Keratinocyte (primary cell): Measurements from ENCODE around the gene RHBDF1. TPM values are rescaled to one million over a fixed set of nuclear protein-coding genes. Genes with fewer than 3 reads are reported as not detected.

Source experiments
- DNase-seq: peaks from one replicate; pipeline ENCODE4 v3.0.0-alpha.2; 2011; ENCODE audit warnings: low read depth, missing footprints, low spot score
- FAIRE-seq: peaks from 2 replicates; lab custom pipeline; 2011; peaks lifted over from hg19 to GRCh38; lab: Jason Lieb, UNC
- H2AFZ ChIP-seq: 2 replicates; pipeline ENCODE4 v1.6.0; 2012; ENCODE audit warnings: low read length, control low read depth, inconsistent platforms; ENCODE audit not compliant: control insufficient read depth
- H3K27ac ChIP-seq: 2 replicates; pipeline ENCODE4 v1.5.1; 2011; ENCODE audit warnings: low read length; ENCODE audit not compliant: control insufficient read depth, insufficient read depth
- H3K27me3 ChIP-seq: 3 replicates; pipeline ENCODE4 v1.6.0; 2011; ENCODE audit warnings: low read length; ENCODE audit not compliant: control insufficient read depth, insufficient read depth; ENCODE audit errors: extremely low read depth
- H3K36me3 ChIP-seq, 2 experiments: 2 replicates in 1 of 2; 3 replicates in 1 of 2; pipeline ENCODE4 v1.5.1; 2011; ENCODE audit warnings: low read length in 2 of 2, mild to moderate bottlenecking in 1 of 2; ENCODE audit not compliant: control insufficient read depth in 2 of 2, insufficient read depth in 2 of 2; ENCODE audit errors: extremely low read depth in 1 of 2
- H3K4me1 ChIP-seq: 3 replicates; pipeline ENCODE4 v1.5.1; 2011; ENCODE audit warnings: low read length; ENCODE audit not compliant: control insufficient read depth, insufficient read depth; ENCODE audit errors: extremely low read depth
- H3K4me2 ChIP-seq: 3 replicates; pipeline ENCODE4 v1.6.0; 2011; ENCODE audit warnings: low read depth, low read length; ENCODE audit not compliant: control insufficient read depth, insufficient read depth; ENCODE audit errors: extremely low read depth
- H3K4me3 ChIP-seq, 3 experiments: fragments of 200-600 bp in 1 of 3; sonication (generic) in 1 of 3; 2 replicates in 2 of 3; 3 replicates in 1 of 3; pipeline ENCODE4 v1.5.1; 2011 to 2016; ENCODE audit warnings: low read length in 3 of 3, mild to moderate bottlenecking in 3 of 3, control low read depth in 2 of 3, inconsistent platforms in 1 of 3, low read depth in 1 of 3, mixed read lengths in 1 of 3, mixed run types in 1 of 3, moderate library complexity in 1 of 3; ENCODE audit not compliant: control insufficient read depth in 2 of 3, insufficient read depth in 2 of 3; ENCODE audit errors: extremely low read depth in 1 of 3
- H3K79me2 ChIP-seq: 2 replicates; pipeline ENCODE4 v1.6.0; 2012; ENCODE audit warnings: low read length; ENCODE audit not compliant: control insufficient read depth, insufficient read depth
- H3K9ac ChIP-seq: 3 replicates; pipeline ENCODE4 v1.6.0; 2011; ENCODE audit warnings: low read length; ENCODE audit not compliant: control insufficient read depth, insufficient read depth; ENCODE audit errors: extremely low read depth
- H3K9me1 ChIP-seq: 3 replicates; pipeline ENCODE4 v1.6.0; 2011; ENCODE audit warnings: low read length; ENCODE audit not compliant: control insufficient read depth, insufficient read depth; ENCODE audit errors: extremely low read depth
- H3K9me3 ChIP-seq: 2 replicates; pipeline ENCODE4 v1.5.1; 2012; ENCODE audit warnings: low read depth, low read length; ENCODE audit not compliant: control insufficient read depth
- H4K20me1 ChIP-seq: 3 replicates; pipeline ENCODE4 v1.6.0; 2011; ENCODE audit warnings: low read length; ENCODE audit not compliant: control insufficient read depth, insufficient read depth; ENCODE audit errors: extremely low read depth
- CTCF ChIP-seq, 3 experiments: IDR thresholded peaks in 1 of 3; conservative IDR thresholded peaks in 1 of 3; optimal IDR thresholded peaks in 1 of 3; 2 replicates in 2 of 3; 3 replicates in 1 of 3; pipeline versions ENCODE3 to v1.5.1; 2011; ENCODE audit warnings: low read length in 3 of 3, mild to moderate bottlenecking in 3 of 3, moderate library complexity in 2 of 3, control low read depth in 1 of 3, inconsistent platforms in 1 of 3; ENCODE audit not compliant: insufficient read depth in 2 of 3; ENCODE audit errors: extremely low read depth in 1 of 3
- EZH2 ChIP-seq: IDR thresholded peaks from one replicate; pipeline ENCODE4 v1.6.1; 2012; ENCODE audit warnings: inconsistent platforms, mild to moderate bottlenecking, low read length, moderate library complexity
- dilution Hi-C: fragments of 300-500 bp; cut with MboI; formaldehyde crosslinking; loops from one replicate; pipeline ENCODE4 v1.7.0; 2020; ENCODE audit warnings: low sequenced_read_pairs; ENCODE audit not compliant: extremely low pct_ligation_motif_present
- polyA plus RNA-seq, 5 experiments: library from polyadenylated mRNA; depleted of rRNA in 3 of 5; stranded (reverse) in 3 of 5; stranded (forward) in 1 of 5; unstranded in 1 of 5; fragments of >200 nt; gene quantifications; 1 replicate in 1 of 5; 2 replicates in 3 of 5; 3 replicates in 1 of 5; pipeline versions ENCODE4 v1.2.1 to v1.2.3, GENCODE V29; 2011 to 2012; ENCODE audit warnings: missing spikeins in 2 of 5, low read depth in 1 of 5, low replicate concordance in 1 of 5

The RHBDF1 gene
- polyA plus RNA-seq, 1 donor (not counting 4 experiments of a cell fraction or from before 2014, with no cell fraction given) = 20.4 TPM

GRCh38 chr16:59440-60059, 12.9 kb downstream of the RHBDF1 start:
- dilution Hi-C loops = no loop called here
- DNase-seq = no peak
- TF ChIP-seq CTCF (optimal IDR thresholded peaks at IDR 0.05 in 1 of 3, IDR thresholded peaks at IDR 0.05 in 1 of 3, conservative IDR thresholded peaks at IDR 0.05 in 1 of 3; ENCODE audit: extremely low read depth in 1 of 3, insufficient read depth in 2 of 3, low read length in 3 of 3) (no peak), EZH2 (no peak)
- peaks cover 44 to 45% of the 10 kb centered on the region in 2 experiments for H3K36me3 ChIP-seq
- H3K4me1 ChIP-seq = no peaks in the 10 kb centered on the region
- no peaks in the 10 kb centered on the region for H4K20me1 ChIP-seq
- no peaks in the 10 kb centered on the region for H3K9me3 ChIP-seq
- H2AFZ ChIP-seq = no peak overlapping the region
- no peaks in the 10 kb centered on the region for H3K9me1 ChIP-seq
- FAIRE-seq = no peak
- no peak overlapping the region for H3K27ac ChIP-seq
- H3K4me3 ChIP-seq = no peak overlapping the region
- no peak overlapping the region for H3K9ac ChIP-seq
- H3K4me2 ChIP-seq = no peak overlapping the region
- H3K79me2 ChIP-seq = no peaks in the 10 kb centered on the region
- no peaks in the 10 kb centered on the region for H3K27me3 ChIP-seq

GRCh38 chr16:58491-59439, 13.7 kb downstream of the RHBDF1 start:
- dilution Hi-C loops = no loop called here
- FAIRE-seq = no peak

More at GRCh38 chr16:58491-59439, 13.7 kb downstream of the RHBDF1 start:
- Histone ChIP-seq H3K9me3 (no peaks in the 10 kb centered on the region), H3K27me3 (no peaks in the 10 kb centered on the region), H3K27ac (no peak overlapping the region), H3K79me2 (peaks cover 7% of the 10 kb centered on the region), H3K4me2 (no peak overlapping the region), H3K36me3 (peaks cover 40 to 41% of the 10 kb centered on the region in 2 experiments), H3K9ac (no peak overlapping the region), H2AFZ (no peak overlapping the region), H4K20me1 (no peaks in the 10 kb centered on the region), H3K4me3 (no peak overlapping the region), H3K9me1 (no peaks in the 10 kb centered on the region), H3K4me1 (peaks cover 4% of the 10 kb centered on the region)
- TF ChIP-seq EZH2 = no peak
- no peak for TF ChIP-seq CTCF (optimal IDR thresholded peaks at IDR 0.05 in 1 of 3, IDR thresholded peaks at IDR 0.05 in 1 of 3, conservative IDR thresholded peaks at IDR 0.05 in 1 of 3; ENCODE audit: extremely low read depth in 1 of 3, insufficient read depth in 2 of 3, low read length in 3 of 3)
- DNase-seq = no peak
